Measurements from ENCODE around the gene AAR2.

AAR2 gene

DNA sequence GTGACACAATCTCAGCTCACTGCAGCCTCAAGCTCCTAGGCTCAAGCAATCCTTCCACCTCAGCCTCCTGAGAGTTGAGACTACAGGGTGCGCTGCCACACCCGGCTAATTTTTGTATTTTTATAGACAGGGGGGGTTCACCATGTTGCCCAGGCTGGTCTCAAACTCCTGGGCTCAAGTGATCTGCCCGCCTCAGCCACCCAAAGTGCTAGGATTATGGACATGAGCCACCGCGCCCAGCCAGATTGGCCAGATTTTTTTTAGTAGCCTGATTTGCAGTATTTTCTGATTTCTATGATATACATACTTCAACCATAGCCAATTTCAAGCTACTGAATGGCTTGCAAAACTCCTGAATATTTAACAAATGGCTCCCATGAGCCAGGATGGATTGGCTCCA is 48.5 kb downstream of the AAR2 start:
- Histone ChIP-seq H3K4me2 (ENCODE audit: low read length) (no peak overlapping the region), H3K9me2 (replicated peaks; ENCODE audit: control insufficient read depth, low read length) (no peaks in the 10 kb centered on the region), H3K79me2 (ENCODE audit: control insufficient read depth, low read length) (no peaks in the 10 kb centered on the region), H3K4me3 (ENCODE audit: low read length) (no peak overlapping the region), H3K27me3 (ENCODE audit: control insufficient read depth, low read length) (peaks cover 8% of the 10 kb centered on the region), H4K20me1 (ENCODE audit: control insufficient read depth, insufficient read depth, low read depth, low read length) (no peaks in the 10 kb centered on the region; the same call in 1 of the 2 replicates), H3K36me3 (ENCODE audit: control insufficient read depth, low read length) (no peaks in the 10 kb centered on the region), H3F3A (ENCODE audit: control insufficient read depth, insufficient read depth) (no peaks in the 10 kb centered on the region), H3K4me1 (ENCODE audit: control insufficient read depth, low read length) (no peaks in the 10 kb centered on the region), H3K27ac (ENCODE audit: low read depth, low read length) (no peak overlapping the region), H3K9me3 (ENCODE audit: control insufficient read depth, insufficient read depth, low read length) (no peaks in the 10 kb centered on the region)
- TF ChIP-seq, protein P1, sequence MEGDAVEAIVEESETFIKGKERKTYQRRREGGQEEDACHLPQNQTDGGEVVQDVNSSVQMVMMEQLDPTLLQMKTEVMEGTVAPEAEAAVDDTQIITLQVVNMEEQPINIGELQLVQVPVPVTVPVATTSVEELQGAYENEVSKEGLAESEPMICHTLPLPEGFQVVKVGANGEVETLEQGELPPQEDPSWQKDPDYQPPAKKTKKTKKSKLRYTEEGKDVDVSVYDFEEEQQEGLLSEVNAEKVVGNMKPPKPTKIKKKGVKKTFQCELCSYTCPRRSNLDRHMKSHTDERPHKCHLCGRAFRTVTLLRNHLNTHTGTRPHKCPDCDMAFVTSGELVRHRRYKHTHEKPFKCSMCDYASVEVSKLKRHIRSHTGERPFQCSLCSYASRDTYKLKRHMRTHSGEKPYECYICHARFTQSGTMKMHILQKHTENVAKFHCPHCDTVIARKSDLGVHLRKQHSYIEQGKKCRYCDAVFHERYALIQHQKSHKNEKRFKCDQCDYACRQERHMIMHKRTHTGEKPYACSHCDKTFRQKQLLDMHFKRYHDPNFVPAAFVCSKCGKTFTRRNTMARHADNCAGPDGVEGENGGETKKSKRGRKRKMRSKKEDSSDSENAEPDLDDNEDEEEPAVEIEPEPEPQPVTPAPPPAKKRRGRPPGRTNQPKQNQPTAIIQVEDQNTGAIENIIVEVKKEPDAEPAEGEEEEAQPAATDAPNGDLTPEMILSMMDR (IDR thresholded peaks at IDR 0.05; ENCODE audit: low read depth, low read length, poor library complexity, severe bottlenecking), result no peak
- TF ChIP-seq EZH2phosphoT487 (IDR thresholded peaks at IDR 0.05; ENCODE audit: borderline replicate concordance, low read length), result no peak

DNA sequence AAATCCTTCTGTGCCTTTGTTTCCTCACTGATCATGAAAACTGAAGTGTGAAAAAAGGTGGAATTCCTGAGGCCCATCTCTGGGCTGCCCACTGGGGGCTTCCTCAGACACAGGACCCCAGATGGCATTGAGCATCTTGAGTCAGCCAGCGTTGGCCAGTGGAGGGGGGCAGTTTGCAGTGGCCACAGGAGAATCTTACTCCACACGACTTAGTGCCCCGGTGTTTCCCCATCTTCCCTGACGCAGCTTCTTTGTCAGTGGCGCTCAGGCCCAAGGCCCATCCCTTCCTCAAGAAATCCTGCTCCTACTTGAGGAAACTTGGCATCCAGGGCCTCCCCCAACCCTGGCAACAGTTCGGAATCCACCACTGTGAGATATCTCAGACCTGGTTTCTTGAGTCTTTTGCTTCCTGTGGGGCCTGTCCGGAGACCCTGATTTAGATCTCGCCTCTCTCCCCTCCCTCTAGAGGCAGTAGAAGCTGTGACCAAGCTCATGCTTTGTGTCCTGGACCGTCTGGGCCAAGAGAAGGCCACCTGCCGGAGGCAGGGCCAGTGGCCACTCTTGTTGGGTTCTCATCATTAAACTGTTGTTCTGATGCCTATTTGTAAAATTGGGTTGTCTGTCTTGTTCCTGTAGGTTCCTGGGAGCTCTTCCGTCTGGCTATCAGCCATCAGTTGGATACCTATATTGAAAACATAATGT is 49.6 kb downstream of the AAR2 start:
- no peaks in the 10 kb centered on the region for H3K79me2 ChIP-seq (ENCODE audit: control insufficient read depth, low read length)
- H4K20me1 ChIP-seq (ENCODE audit: control insufficient read depth, insufficient read depth, low read depth, low read length), result no peaks in the 10 kb centered on the region; the same call in 1 of the 2 replicates
- no peaks in the 10 kb centered on the region for H3K36me3 ChIP-seq (ENCODE audit: control insufficient read depth, low read length)
- TF ChIP-seq EZH2phosphoT487 (IDR thresholded peaks at IDR 0.05; ENCODE audit: borderline replicate concordance, low read length), result no peak
- TF ChIP-seq, protein P1 (IDR thresholded peaks at IDR 0.05; ENCODE audit: low read depth, low read length, poor library complexity, severe bottlenecking), result no peak
- H3F3A ChIP-seq (ENCODE audit: control insufficient read depth, insufficient read depth), result no peaks in the 10 kb centered on the region
- no peaks in the 10 kb centered on the region for H3K9me2 ChIP-seq (replicated peaks; ENCODE audit: control insufficient read depth, low read length)
- peaks cover 8% of the 10 kb centered on the region for H3K27me3 ChIP-seq (ENCODE audit: control insufficient read depth, low read length)
- H3K4me3 ChIP-seq (ENCODE audit: low read length), result no peak overlapping the region
- H3K4me1 ChIP-seq (ENCODE audit: control insufficient read depth, low read length), result no peaks in the 10 kb centered on the region
- no peak overlapping the region for H3K27ac ChIP-seq (ENCODE audit: low read depth, low read length)
- no peaks in the 10 kb centered on the region for H3K9me3 ChIP-seq (ENCODE audit: control insufficient read depth, insufficient read depth, low read length)
- H3K4me2 ChIP-seq (ENCODE audit: low read length), result no peak overlapping the region

- Histone ChIP-seq H3K27ac (ENCODE audit: low read depth, low read length) (no peak overlapping the region), H3K9me3 (ENCODE audit: control insufficient read depth, insufficient read depth, low read length) (no peaks in the 10 kb centered on the region), H3K4me2 (ENCODE audit: low read length) (no peak overlapping the region), H3K27me3 (ENCODE audit: control insufficient read depth, low read length) (peaks cover 10% of the 10 kb centered on the region), H3F3A (ENCODE audit: control insufficient read depth, insufficient read depth) (no peaks in the 10 kb centered on the region), H3K36me3 (ENCODE audit: control insufficient read depth, low read length) (no peaks in the 10 kb centered on the region), H3K9me2 (replicated peaks; ENCODE audit: control insufficient read depth, low read length) (no peaks in the 10 kb centered on the region), H4K20me1 (ENCODE audit: control insufficient read depth, insufficient read depth, low read depth, low read length) (no peaks in the 10 kb centered on the region), H3K79me2 (ENCODE audit: control insufficient read depth, low read length) (no peaks in the 10 kb centered on the region), H3K4me1 (ENCODE audit: control insufficient read depth, low read length) (no peaks in the 10 kb centered on the region), H3K4me3 (ENCODE audit: low read length) (no peak overlapping the region)
- TF ChIP-seq, protein P1 (IDR thresholded peaks at IDR 0.05; ENCODE audit: low read depth, low read length, poor library complexity, severe bottlenecking), result no peak
- TF ChIP-seq EZH2phosphoT487 (IDR thresholded peaks at IDR 0.05; ENCODE audit: borderline replicate concordance, low read length), result no peak
Observed at GRCh38 chr20:36297656-36298055, 61.4 kb downstream of the AAR2 start.

Measured in DOHH2 (cell line).